Measurements from ENCODE around the gene CIB1. TPM values are rescaled to one million over a fixed set of nuclear protein-coding genes. Genes with fewer than 3 reads are reported as not detected.

The CIB1 gene
- total RNA-seq, 1 experiment from 2014 or later: 39.7 TPM

DNA sequence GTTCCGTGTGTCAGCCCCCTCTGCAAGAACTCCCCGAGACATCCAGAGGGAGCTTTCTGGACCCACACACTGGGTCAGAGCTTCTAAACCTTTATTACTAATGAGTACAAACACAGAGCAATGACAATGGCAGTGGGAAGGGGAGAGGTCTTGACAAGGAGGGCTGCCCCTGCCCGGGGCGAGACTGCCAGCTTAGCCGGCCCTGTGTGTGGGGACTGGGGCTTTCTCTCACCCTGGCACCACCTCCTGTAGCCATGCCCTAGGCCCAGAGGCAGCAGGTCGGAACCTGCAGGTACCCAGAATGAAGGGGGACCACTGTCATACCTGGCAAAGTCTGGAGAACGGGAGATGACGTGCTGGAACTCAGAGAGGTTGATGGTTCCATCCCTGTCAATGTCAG, 3.1 kb downstream of the CIB1 start:
- ChIA-PET CTCF (no interaction called here), POLR2A (ENCODE audit: low non-redundant PET) (no interaction called here)
- DNase-seq (ENCODE audit: low spot score): no peak
- TF ChIP-seq EZH2 (IDR thresholded peaks at IDR 0.05; ENCODE audit: borderline replicate concordance, low read depth, low read length, poor library complexity, severe bottlenecking): no peak
- TF ChIP-seq, protein P1, sequence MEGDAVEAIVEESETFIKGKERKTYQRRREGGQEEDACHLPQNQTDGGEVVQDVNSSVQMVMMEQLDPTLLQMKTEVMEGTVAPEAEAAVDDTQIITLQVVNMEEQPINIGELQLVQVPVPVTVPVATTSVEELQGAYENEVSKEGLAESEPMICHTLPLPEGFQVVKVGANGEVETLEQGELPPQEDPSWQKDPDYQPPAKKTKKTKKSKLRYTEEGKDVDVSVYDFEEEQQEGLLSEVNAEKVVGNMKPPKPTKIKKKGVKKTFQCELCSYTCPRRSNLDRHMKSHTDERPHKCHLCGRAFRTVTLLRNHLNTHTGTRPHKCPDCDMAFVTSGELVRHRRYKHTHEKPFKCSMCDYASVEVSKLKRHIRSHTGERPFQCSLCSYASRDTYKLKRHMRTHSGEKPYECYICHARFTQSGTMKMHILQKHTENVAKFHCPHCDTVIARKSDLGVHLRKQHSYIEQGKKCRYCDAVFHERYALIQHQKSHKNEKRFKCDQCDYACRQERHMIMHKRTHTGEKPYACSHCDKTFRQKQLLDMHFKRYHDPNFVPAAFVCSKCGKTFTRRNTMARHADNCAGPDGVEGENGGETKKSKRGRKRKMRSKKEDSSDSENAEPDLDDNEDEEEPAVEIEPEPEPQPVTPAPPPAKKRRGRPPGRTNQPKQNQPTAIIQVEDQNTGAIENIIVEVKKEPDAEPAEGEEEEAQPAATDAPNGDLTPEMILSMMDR (conservative IDR thresholded peaks at IDR 0.05; ENCODE audit: low read depth, low read length): no peak
- intact Hi-C loops (cut with micrococcal nuclease; ENCODE audit: unreplicated experiment): no loop called here
- Histone ChIP-seq H3K27me3 (replicated peaks; ENCODE audit: insufficient read depth, low read depth, low read length, poor library complexity) (no peaks in the 10 kb centered on the region), H3K36me3 (ENCODE audit: insufficient read depth, low read length, poor library complexity, severe bottlenecking) (peaks cover 16% of the 10 kb centered on the region), H3K27ac (ENCODE audit: low read depth, low read length, poor library complexity, severe bottlenecking) (no peak overlapping the region), H3K4me1 (ENCODE audit: insufficient read depth, low read length, poor library complexity, severe bottlenecking) (peaks cover 5% of the 10 kb centered on the region), H3K9me3 (ENCODE audit: low read depth, low read length, poor library complexity, severe bottlenecking) (no peaks in the 10 kb centered on the region), H3K4me3 (ENCODE audit: low read depth, low read length, poor library complexity, severe bottlenecking) (no peak overlapping the region)
- BruUV-seq (replicated peaks): no TSS peak

DNA sequence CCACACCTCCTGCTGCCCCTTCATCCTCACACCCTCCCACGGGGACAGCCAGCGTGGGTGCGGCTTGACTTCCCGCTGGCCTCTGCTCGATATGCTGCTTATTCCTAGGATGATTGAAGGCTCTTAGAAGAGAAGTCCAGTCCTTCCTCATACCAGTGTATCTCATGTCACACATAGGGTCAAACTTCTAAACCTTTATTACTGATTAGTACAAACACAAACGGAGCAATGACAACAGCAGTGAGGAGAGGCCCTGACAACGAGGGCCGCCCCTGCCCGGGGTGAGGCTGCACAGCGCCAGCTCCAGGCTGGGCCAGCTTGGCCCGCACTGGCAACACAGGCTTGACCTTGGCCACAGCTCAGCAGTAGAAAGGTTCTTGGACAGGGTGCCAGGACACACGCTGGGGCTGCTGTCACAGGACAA, 3.7 kb downstream of the CIB1 start:
- BruUV-seq (replicated peaks): no TSS peak
- H3K27ac ChIP-seq (ENCODE audit: low read depth, low read length, poor library complexity, severe bottlenecking): no peak overlapping the region
- H3K36me3 ChIP-seq (ENCODE audit: insufficient read depth, low read length, poor library complexity, severe bottlenecking): peaks cover 16% of the 10 kb centered on the region
- no peak for DNase-seq (ENCODE audit: low spot score)
- H3K9me3 ChIP-seq (ENCODE audit: low read depth, low read length, poor library complexity, severe bottlenecking): no peaks in the 10 kb centered on the region
- H3K4me3 ChIP-seq (ENCODE audit: low read depth, low read length, poor library complexity, severe bottlenecking): no peak overlapping the region
- CTCF ChIA-PET: no interaction called here
- H3K4me1 ChIP-seq (ENCODE audit: insufficient read depth, low read length, poor library complexity, severe bottlenecking): peaks cover 5% of the 10 kb centered on the region
- TF ChIP-seq EZH2 (IDR thresholded peaks at IDR 0.05; ENCODE audit: borderline replicate concordance, low read depth, low read length, poor library complexity, severe bottlenecking): no peak
- TF ChIP-seq, protein P1 (conservative IDR thresholded peaks at IDR 0.05; ENCODE audit: low read depth, low read length): no peak
- H3K27me3 ChIP-seq (replicated peaks; ENCODE audit: insufficient read depth, low read depth, low read length, poor library complexity): no peaks in the 10 kb centered on the region
- intact Hi-C loops (cut with micrococcal nuclease; ENCODE audit: unreplicated experiment): no loop called here
- POLR2A ChIA-PET (ENCODE audit: low non-redundant PET): no interaction called here

DNA sequence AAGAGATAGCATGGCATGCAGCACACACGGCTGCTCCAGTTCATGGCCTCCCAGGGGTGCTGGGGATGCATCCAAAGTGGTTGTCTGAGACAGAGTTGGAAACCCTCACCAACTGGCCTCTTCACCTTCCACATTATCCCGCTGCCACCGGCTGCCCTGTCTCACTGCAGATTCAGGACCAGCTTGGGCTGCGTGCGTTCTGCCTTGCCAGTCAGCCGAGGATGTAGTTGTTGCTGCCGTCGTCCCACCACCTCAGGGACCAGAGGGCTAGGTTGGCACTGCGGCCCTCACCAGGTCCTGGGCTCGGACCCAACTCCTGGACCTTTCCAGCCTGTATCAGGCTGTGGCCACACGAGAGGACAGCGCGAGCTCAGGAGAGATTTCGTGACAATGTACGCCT, 4.8 kb downstream of the CIB1 start:
- CTCF ChIA-PET: no interaction called here
- no TSS peak for BruUV-seq (replicated peaks)

More for the DNA sequence above, 4.8 kb downstream of the CIB1 start:
- Histone ChIP-seq H3K9me3 (ENCODE audit: low read depth, low read length, poor library complexity, severe bottlenecking) (no peaks in the 10 kb centered on the region), H3K36me3 (ENCODE audit: insufficient read depth, low read length, poor library complexity, severe bottlenecking) (peaks cover 16% of the 10 kb centered on the region), H3K27me3 (replicated peaks; ENCODE audit: insufficient read depth, low read depth, low read length, poor library complexity) (no peaks in the 10 kb centered on the region), H3K4me3 (ENCODE audit: low read depth, low read length, poor library complexity, severe bottlenecking) (no peak overlapping the region), H3K4me1 (ENCODE audit: insufficient read depth, low read length, poor library complexity, severe bottlenecking) (no peaks in the 10 kb centered on the region), H3K27ac (ENCODE audit: low read depth, low read length, poor library complexity, severe bottlenecking) (no peak overlapping the region)
- TF ChIP-seq, protein P1 (conservative IDR thresholded peaks at IDR 0.05; ENCODE audit: low read depth, low read length): no peak
- TF ChIP-seq EZH2 (IDR thresholded peaks at IDR 0.05; ENCODE audit: borderline replicate concordance, low read depth, low read length, poor library complexity, severe bottlenecking): no peak
- no peak for DNase-seq (ENCODE audit: low spot score)
- POLR2A ChIA-PET (ENCODE audit: low non-redundant PET): no interaction called here
- intact Hi-C loops (cut with micrococcal nuclease; ENCODE audit: unreplicated experiment): no loop called here

Measured in A673 (cell line).